GM18870 (cell line): ENCODE data around the gene MARCKS.
A peak's percentile ranks its signal among the peaks of the same experiment; 100 is the strongest.
"Not testable (repeated sequence)": the region's sequence is repeated elsewhere in the genome, so short reads cannot be mapped to it uniquely, and the experiment has no call there.

Experiments used
- ATAC-seq: cut with Tn5 transposase; IDR thresholded peaks from one replicate; pipeline ENCODE4 v1.9.1; 2021; ENCODE audit warnings: moderate library complexity; ENCODE audit not compliant: unreplicated experiment

MARCKS gene

DNA sequence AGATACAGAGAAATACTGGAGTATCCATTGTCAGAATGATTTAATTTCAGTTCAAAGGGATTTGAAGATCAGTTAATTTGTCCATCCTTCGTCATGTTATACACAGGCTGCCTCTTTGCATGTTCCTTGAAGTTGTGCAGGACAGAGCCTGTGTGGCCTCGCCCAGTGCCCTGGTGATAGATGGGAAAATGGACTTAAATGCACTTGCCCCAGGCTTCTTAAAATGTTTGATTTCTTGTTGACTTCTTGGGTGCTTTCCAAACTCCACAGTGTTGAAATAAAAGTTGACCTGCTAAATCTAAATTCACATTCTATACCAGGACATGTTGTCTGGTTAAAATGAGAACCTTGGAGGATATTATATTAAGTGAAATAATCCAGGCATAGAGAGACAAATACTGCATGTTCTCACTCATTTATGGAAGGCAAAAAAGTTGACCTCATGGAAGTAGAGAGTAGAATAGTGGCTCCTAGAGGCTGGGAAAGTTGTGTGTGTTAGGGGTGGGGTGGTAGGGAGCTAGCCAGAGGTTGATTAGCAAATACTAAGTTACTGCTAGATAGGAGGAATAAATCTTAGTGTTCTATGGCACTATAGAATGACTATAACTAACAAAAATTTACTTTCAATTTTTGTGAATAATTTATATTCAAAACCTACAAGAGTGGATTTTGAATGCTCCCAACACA is 25.3 kb downstream of the MARCKS start:
- ATAC-seq = no peak

- no peak for ATAC-seq
Measured at GRCh38 chr6:113884011-113884410, 26.9 kb downstream of the MARCKS start.

DNA sequence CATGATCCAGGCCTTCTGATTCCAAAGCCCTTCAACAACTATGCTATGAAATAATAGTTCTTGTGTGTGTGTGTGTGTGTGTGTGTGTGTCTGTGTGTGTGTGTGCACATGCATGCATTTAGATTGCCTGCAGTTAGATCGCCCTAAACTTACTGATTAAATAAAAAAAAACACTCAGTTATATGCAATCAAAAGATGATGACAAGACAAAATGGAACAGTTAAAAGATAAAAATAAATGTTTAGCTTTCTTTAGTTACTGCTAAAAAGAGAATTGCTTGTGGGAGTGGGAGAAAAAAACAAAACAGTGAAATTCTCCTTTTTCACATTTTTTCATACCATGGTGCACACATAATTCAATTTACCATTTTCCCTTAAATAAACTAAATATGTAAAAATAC is 29.4 kb downstream of the MARCKS start:
- no peak for ATAC-seq

GRCh38 chr6:113888493-113888892 is 31.3 kb downstream of the MARCKS start:
- no peak for ATAC-seq

GRCh38 chr6:113888956-113889630 is 31.9 kb downstream of the MARCKS start:
- no peak for ATAC-seq

- no peak for ATAC-seq
Measured at GRCh38 chr6:113893451-113893850, 36.3 kb downstream of the MARCKS start.

GRCh38 chr6:113893866-113894265 is 36.7 kb downstream of the MARCKS start:
- ATAC-seq = no peak

DNA sequence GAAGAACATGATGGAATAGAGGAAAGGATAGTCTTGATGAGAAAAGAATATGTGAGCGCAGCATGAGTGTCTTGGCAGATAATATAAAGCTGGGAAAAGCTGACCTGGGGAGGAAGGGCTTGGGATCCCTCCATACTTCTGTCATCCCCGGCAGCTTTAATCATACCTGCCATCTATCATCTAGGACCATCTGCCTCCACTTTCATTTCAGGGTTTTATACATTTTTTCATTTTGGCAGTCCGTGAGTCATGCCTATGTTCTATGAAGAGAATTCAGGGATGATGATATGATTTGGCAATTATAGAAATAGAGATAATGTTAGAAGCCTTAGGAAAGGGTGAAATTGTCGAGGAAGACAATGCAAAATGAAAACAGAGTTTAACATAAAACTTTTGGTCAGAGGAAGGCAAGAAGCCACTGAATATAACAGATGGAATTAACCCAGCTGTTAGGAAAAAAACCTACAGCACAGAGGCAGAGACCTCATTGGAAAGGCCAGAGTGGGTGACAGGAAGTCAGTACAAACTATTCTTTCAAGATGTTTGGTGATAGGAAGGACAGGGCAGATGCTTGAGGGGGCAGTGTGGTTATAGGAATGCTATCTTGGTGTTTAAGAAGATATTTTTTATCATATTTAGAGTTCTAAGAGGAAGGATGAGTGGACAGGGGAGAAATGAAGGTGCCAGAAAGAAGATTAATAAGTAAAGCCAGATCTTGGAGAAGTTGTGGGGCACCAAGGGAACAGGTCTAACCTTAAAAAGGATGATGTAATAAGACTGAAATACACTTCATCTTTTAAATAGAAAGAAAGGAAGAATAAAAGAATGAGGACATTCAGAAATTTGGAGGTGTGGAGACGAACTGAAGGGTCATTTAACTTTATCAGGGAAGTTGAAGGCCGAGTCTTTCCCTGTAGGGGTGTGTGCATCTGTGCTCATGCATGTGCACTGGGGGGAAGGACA is 37.8 kb downstream of the MARCKS start:
- no peak for ATAC-seq

GRCh38 chr6:113901482-113901881 is 44.3 kb downstream of the MARCKS start:
- no peak for ATAC-seq

DNA sequence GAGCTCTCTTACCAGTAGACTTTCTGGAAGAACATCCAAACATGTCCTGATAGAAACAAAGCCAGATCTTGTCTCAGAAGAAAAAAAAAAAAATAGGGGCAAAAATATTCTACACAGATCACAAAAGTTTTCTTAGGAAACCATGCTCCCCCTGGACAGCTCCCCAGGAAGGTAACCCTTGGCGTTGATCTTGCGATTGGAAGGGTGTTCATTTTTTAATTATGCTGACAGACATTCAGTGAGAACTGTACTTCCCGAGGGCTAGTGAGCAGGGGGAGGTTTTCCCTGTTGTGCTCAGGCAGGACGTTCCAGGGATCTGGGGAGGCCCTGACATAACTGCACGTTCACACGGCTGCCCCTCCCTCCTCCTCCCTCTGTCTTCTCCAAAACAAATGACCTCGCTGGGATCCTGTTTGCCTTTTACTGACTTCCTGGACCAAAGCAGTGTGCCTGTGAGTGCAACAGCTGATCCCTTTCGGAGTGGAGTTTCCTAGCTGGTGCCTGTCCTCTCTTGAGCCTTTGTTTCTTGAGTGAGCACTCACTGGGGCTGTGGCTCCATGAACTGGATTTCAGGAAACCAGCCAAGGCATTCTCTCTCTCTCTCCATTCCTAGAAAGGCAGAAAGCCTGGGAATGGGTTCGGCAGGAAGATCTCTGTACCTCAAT is 46.7 kb downstream of the MARCKS start:
- no peak for ATAC-seq

GRCh38 chr6:113907102-113907815 is 50.1 kb downstream of the MARCKS start:
- no peak for ATAC-seq

DNA sequence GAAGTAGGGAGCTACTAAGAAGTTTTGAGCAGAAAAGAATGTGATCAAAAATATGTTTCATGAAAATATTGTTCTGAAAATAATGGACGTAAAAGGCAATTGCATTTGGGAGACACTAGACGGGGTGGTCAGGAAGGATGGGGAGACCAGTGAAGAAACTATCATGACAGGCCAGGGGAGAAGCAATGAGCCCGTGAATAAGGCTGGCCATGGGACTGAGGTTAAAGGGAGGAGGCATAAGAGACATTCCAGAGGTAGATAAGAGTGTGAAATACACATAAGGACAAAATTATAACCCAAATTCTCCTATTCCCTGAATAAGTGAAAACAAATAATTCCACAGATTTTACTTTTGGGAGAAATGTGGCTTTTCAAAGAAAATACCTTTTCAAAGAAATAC is 51.7 kb downstream of the MARCKS start:
- no peak for ATAC-seq

DNA sequence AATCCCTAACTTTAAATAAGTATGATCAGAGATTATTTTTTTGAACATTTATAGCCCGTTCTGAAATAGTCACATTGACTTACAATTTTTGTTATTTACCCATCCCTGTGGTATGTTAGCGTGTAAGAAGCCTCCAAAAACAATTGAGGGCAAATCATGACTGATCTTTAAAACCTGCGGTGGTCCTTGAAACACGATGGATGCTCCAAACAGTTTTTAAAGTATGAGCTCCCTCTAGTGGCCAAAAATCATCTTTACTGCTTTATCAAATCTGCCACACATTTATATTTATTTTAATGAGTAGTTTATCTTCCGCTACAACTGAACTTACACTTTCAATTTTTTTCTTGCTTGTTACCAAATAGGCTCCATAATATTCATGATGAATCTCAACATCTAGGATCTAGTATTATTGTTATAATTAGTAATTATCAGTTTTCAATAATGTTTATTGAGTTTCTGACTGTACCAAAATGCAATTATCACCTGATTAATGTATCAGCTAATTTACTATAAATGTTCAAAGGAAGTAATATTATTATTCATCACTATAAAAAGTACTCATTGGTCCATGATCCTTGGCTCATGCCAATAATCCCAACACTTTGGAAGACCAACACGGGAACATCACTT is 52.2 kb downstream of the MARCKS start:
- ATAC-seq = peak; percentile 67

- not testable (repeated sequence) for ATAC-seq
Measured at GRCh38 chr6:113910285-113910684, 53.1 kb downstream of the MARCKS start.
